Activated CD4-positive, CD25-positive, alpha-beta regulatory T cell treated with anti-CD3 and anti-CD28 coated beads, Interleukin-2, amount 50 U/mL, for 24 hours (primary cell): ENCODE results near the gene NFIC.
"Not testable (repeated sequence)": the region's sequence is repeated elsewhere in the genome, so short reads cannot be mapped to it uniquely, and the experiment has no call there.

Source experiments
- ATAC-seq, 2 donors: fragments of 150-1000 bp; cut with Tn5 transposase; one replicate each; pipeline ENCODE4 v1.10.0; 2021; ENCODE audit warnings: mild to moderate bottlenecking in 1 of 2, moderate library complexity in 1 of 2

The NFIC gene

GRCh38 chr19:3430366-3430680, 63.9 kb downstream of the NFIC start:
- ATAC-seq: not testable (repeated sequence)

- no peak for ATAC-seq
Observed at GRCh38 chr19:3431760-3432397, 65.5 kb downstream of the NFIC start.

GRCh38 chr19:3433313-3433712, 66.9 kb downstream of the NFIC start:
- no peak for ATAC-seq

GRCh38 chr19:3433805-3434540, 67.6 kb downstream of the NFIC start:
- no peak for ATAC-seq

- ATAC-seq: peak; percentile 97
Observed at GRCh38 chr19:3434630-3435553, 68.5 kb downstream of the NFIC start.

GRCh38 chr19:3440082-3440481, 73.7 kb downstream of the NFIC start:
- ATAC-seq: peak in 1 of 2 donors; percentile 8

- ATAC-seq: no peak
Observed at GRCh38 chr19:3441089-3441985, 75.0 kb downstream of the NFIC start.

GRCh38 chr19:3441986-3442329, 75.6 kb downstream of the NFIC start:
- no peak for ATAC-seq

GRCh38 chr19:3442487-3443071, 76.2 kb downstream of the NFIC start:
- ATAC-seq: no peak

- no peak for ATAC-seq
Observed at GRCh38 chr19:3443840-3444694, 77.7 kb downstream of the NFIC start.

- no peak for ATAC-seq
Observed at GRCh38 chr19:3444695-3445234, 78.4 kb downstream of the NFIC start.

GRCh38 chr19:3446657-3447056, 80.3 kb downstream of the NFIC start:
- not testable (repeated sequence) for ATAC-seq

GRCh38 chr19:3448616-3449334, 82.4 kb downstream of the NFIC start:
- ATAC-seq: no peak

- ATAC-seq: no peak
Observed at GRCh38 chr19:3450796-3451411, 84.5 kb downstream of the NFIC start.

GRCh38 chr19:3451451-3451866, 85.1 kb downstream of the NFIC start:
- ATAC-seq: no peak

GRCh38 chr19:3452171-3452941, 86.0 kb downstream of the NFIC start:
- no peak for ATAC-seq

- ATAC-seq: not testable (repeated sequence)
Observed at GRCh38 chr19:3452942-3453214, 86.5 kb downstream of the NFIC start.

- ATAC-seq: no peak
Observed at GRCh38 chr19:3453840-3454239, 87.5 kb downstream of the NFIC start.
